ENCODE data around the gene AMFR.
A peak's percentile ranks its signal among the peaks of the same experiment; 100 is the strongest.

- no peak for TF ChIP-seq POLR2A (IDR thresholded peaks at IDR 0.05)
- TF ChIP-seq CTCF (IDR thresholded peaks at IDR 0.05), result peak; percentile 89 to 96 (median 90)
Measured at GRCh38 chr16:56317998-56318826, 107.1 kb downstream of the AMFR start.
